IPS DF 6.9 (cell line): ENCODE measurements around the gene SLC8A1.

ENCODE experiments used
- DNase-seq: peaks from one replicate; pipeline ENCODE4 v3.0.0-alpha.2; 2013; ENCODE audit warnings: low read depth, low spot score
- H3K27ac ChIP-seq: one replicate; pipeline ENCODE4 v1.5.1; 2013; ENCODE audit warnings: low read length, control low read depth
- H3K27me3 ChIP-seq: 2 replicates; pipeline ENCODE4 v1.6.1; 2013; ENCODE audit warnings: mild to moderate bottlenecking, low read length; ENCODE audit not compliant: control insufficient read depth, insufficient read depth
- H3K36me3 ChIP-seq: 2 replicates; pipeline ENCODE4 v1.6.1; 2013; ENCODE audit warnings: low read length; ENCODE audit not compliant: control insufficient read depth, insufficient read depth
- H3K4me1 ChIP-seq: 2 replicates; pipeline ENCODE4 v1.6.1; 2013; ENCODE audit warnings: low read length; ENCODE audit not compliant: control insufficient read depth, insufficient read depth
- H3K4me3 ChIP-seq: 2 replicates; pipeline ENCODE4 v1.5.1; 2013; ENCODE audit warnings: mild to moderate bottlenecking, low read length
- H3K9me3 ChIP-seq: 2 replicates; pipeline ENCODE4 v1.6.1; 2013; ENCODE audit warnings: low read length, inconsistent platforms; ENCODE audit not compliant: control insufficient read depth, insufficient read depth
- WGBS: extraction: QIAGEN DNeasy Blood & Tissue Kit; methylation state at CpG from one replicate; pipeline ENCODE4 v1.1.7; 2013; ENCODE audit warnings: mixed read lengths, missing lambda C conversion rate; ENCODE audit not compliant: insufficient read length, insufficient coverage; 5-methylcytosine and 5-hydroxymethylcytosine counted together

SLC8A1 gene

GRCh38 chr2:40394031-40394430 lies 57.9 kb downstream of the SLC8A1 start:
- H3K4me3 ChIP-seq = no peak overlapping the region
- no peaks in the 10 kb centered on the region for H3K4me1 ChIP-seq
- DNase-seq = no peak
- WGBS = no CpG with 5 or more reads among the region's 4 CpGs
- H3K27ac ChIP-seq = no peak overlapping the region
- H3K36me3 ChIP-seq = no peaks in the 10 kb centered on the region
- no peaks in the 10 kb centered on the region for H3K27me3 ChIP-seq
- H3K9me3 ChIP-seq = no peaks in the 10 kb centered on the region

DNA sequence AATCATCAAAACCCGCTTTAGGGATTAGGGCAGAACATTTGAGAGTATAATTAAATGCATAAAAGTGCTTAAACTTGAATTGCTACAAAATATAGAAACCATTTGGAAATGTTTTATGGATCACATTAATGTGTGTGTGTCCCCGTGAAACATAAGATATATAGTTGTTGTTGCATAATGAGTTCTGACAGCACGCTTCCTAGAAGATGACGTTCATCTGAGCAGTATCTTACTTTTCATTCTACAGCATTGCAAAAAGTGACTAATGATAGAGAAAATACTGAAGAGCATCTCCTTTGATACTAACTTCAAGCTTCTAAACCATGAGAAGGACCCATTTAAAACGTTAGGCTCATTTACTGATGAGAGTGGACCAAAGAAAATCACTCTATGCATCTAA lies 63.7 kb downstream of the SLC8A1 start:
- Histone ChIP-seq H3K27me3 (no peaks in the 10 kb centered on the region), H3K9me3 (no peaks in the 10 kb centered on the region), H3K27ac (no peak overlapping the region), H3K36me3 (no peaks in the 10 kb centered on the region), H3K4me3 (no peak overlapping the region), H3K4me1 (no peaks in the 10 kb centered on the region)
- WGBS = no CpG with 5 or more reads among the region's 5 CpGs
- DNase-seq = no peak

DNA sequence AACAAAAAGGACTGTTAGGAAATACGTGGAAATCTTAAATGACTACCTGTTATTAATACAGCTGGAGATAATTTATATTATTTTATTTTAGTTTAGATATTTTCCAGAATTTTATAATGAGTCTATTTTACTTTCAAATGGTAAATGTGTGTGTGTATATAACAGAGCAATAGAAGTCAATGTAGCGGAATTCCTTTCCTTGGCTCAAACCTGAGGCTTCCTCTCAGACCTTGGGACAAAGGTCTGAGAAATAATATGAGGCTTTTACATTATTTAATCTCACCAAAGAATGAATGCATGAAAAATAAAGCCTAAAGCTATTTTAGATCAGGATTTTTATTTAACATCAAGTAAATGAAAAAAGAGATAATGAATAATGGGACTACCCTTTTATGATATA lies 65.7 kb downstream of the SLC8A1 start:
- no CpG with 5 or more reads among the region's 2 CpGs for WGBS
- Histone ChIP-seq H3K27me3 (no peaks in the 10 kb centered on the region), H3K27ac (no peak overlapping the region)

DNA sequence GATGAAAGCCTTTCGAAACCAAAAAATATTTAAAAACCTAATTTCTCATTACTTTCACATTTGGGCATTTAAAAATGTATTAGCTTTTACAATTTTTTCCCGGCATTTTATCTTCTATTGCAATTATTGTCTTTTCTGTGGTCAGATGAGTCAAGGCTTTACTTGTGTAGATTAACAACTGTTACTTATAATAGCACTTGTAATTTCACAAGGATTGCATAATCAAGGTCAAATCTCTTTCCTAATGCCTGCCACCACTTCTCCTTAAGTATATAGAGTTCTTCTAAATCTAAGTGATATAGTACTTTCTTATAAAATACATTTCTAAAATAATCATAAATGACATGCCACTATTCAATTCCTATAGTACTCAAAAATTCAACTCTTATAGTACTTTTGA lies 67.2 kb downstream of the SLC8A1 start:
- Histone ChIP-seq H3K9me3 (no peaks in the 10 kb centered on the region), H3K27me3 (no peaks in the 10 kb centered on the region), H3K36me3 (no peaks in the 10 kb centered on the region), H3K4me1 (no peaks in the 10 kb centered on the region), H3K4me3 (no peak overlapping the region), H3K27ac (no peak overlapping the region)
- no CpG with 5 or more reads among the region's 2 CpGs for WGBS
- DNase-seq = no peak

More for the DNA sequence above, 65.7 kb downstream of the SLC8A1 start:
- Histone ChIP-seq H3K4me1 (no peaks in the 10 kb centered on the region), H3K9me3 (no peaks in the 10 kb centered on the region), H3K4me3 (no peak overlapping the region), H3K36me3 (no peaks in the 10 kb centered on the region)
- DNase-seq = no peak

DNA sequence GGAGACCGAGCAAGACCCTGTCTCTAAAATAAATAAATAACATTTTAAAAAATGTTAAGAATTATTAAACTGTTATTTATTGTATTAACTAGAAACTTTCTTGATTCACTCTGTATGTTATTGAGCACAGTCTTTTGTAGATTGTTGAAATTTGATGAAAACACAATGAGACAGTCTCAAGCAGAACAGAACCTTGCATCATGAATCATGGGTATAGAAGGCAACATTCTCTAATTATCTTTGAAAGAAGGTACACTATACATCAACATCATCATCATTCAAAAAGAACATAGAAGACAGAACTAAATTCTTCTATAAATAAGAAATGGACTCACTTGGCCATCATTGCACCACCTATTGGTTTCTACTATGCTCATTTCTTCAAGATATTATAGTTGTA lies 67.7 kb downstream of the SLC8A1 start:
- H3K27ac ChIP-seq = no peak overlapping the region
- no peak overlapping the region for H3K4me3 ChIP-seq
- no peak for DNase-seq
- no peaks in the 10 kb centered on the region for H3K4me1 ChIP-seq
- no peaks in the 10 kb centered on the region for H3K27me3 ChIP-seq
- no CpG with 5 or more reads among the region's 1 CpG for WGBS
- H3K36me3 ChIP-seq = no peaks in the 10 kb centered on the region
- H3K9me3 ChIP-seq = no peaks in the 10 kb centered on the region

DNA sequence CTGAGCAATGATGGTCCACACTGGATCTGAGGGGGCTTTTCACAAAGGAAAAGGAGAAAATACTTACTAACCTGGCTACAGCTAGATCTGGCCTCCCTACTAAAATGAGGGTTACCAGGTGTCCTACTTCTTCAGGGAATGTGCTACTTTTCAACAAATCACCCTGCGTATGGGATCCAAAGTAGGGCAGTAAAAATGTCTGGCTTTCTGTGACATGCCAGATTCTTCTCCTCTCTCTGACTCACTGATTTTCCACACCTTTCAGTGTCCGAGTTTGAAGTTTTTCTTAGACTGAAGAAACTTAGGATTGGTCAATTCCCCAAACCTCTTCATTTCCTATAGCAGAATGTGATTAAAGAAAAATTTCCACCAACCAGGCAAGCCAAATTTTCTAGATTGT lies 71.2 kb downstream of the SLC8A1 start:
- WGBS = no CpG with 5 or more reads among the region's 2 CpGs
- no peak for DNase-seq

GRCh38 chr2:40380041-40380440 lies 71.8 kb downstream of the SLC8A1 start:
- H3K4me3 ChIP-seq = no peak overlapping the region
- no peaks in the 10 kb centered on the region for H3K4me1 ChIP-seq
- H3K27ac ChIP-seq = no peak overlapping the region
- no peaks in the 10 kb centered on the region for H3K36me3 ChIP-seq
- WGBS = no CpG with 5 or more reads among the region's 1 CpG
- no peaks in the 10 kb centered on the region for H3K27me3 ChIP-seq
- no peak for DNase-seq
- H3K9me3 ChIP-seq = no peaks in the 10 kb centered on the region

More for the DNA sequence above, 71.2 kb downstream of the SLC8A1 start:
- Histone ChIP-seq H3K27ac (no peak overlapping the region), H3K9me3 (no peaks in the 10 kb centered on the region), H3K27me3 (no peaks in the 10 kb centered on the region), H3K4me1 (no peaks in the 10 kb centered on the region), H3K4me3 (no peak overlapping the region), H3K36me3 (no peaks in the 10 kb centered on the region)

- Histone ChIP-seq H3K27me3 (no peaks in the 10 kb centered on the region), H3K9me3 (no peaks in the 10 kb centered on the region), H3K27ac (no peak overlapping the region), H3K4me3 (no peak overlapping the region), H3K4me1 (no peaks in the 10 kb centered on the region; the same call in 1 of the 2 replicates), H3K36me3 (no peaks in the 10 kb centered on the region)
- no peak for DNase-seq
- WGBS = no CpG with 5 or more reads among the region's 2 CpGs
These were observed 77.2 kb downstream of the SLC8A1 start for GRCh38 chr2:40374543-40375240.

DNA sequence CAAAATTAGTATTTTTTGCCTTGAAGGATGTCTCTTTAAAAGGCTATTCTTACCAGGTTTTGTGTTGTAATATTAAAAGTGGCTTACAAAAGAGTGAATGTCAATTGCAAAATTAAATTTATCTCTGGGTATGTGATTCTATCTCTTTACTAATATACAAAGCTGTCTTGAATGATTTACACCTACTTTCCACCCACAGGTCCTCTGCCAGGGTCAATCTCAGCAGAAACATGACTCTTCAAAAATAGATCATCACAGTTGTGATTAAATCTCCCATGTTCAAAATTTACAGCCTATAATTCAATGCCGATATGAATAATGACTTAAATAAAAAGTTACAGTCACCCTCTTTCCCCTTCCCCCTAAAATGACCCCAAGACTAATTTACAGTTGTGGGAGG lies 78.8 kb downstream of the SLC8A1 start:
- no peaks in the 10 kb centered on the region for H3K36me3 ChIP-seq
- no CpG with 5 or more reads among the region's 1 CpG for WGBS
- H3K4me1 ChIP-seq = no peaks in the 10 kb centered on the region; the same call in 1 of the 2 replicates

GRCh38 chr2:40372283-40372985 lies 79.5 kb downstream of the SLC8A1 start:
- Histone ChIP-seq H3K27me3 (no peaks in the 10 kb centered on the region), H3K36me3 (no peaks in the 10 kb centered on the region), H3K4me3 (no peak overlapping the region), H3K4me1 (no peaks in the 10 kb centered on the region; the same call in 1 of the 2 replicates), H3K27ac (no peak overlapping the region), H3K9me3 (no peaks in the 10 kb centered on the region)
- WGBS = no CpG with 5 or more reads among the region's 5 CpGs
- no peak for DNase-seq

More for the DNA sequence above, 78.8 kb downstream of the SLC8A1 start:
- Histone ChIP-seq H3K9me3 (no peaks in the 10 kb centered on the region), H3K27me3 (no peaks in the 10 kb centered on the region), H3K27ac (no peak overlapping the region), H3K4me3 (no peak overlapping the region)
- no peak for DNase-seq
